GM23248 (cell line): ENCODE results near the gene GPR137B. TPM values are rescaled to one million over a fixed set of nuclear protein-coding genes. Genes with fewer than 3 reads are reported as not detected.
A peak's percentile ranks its signal among the peaks of the same experiment; 100 is the strongest.

Source experiments
- DNase-seq: peaks from one replicate; pipeline ENCODE4 v3.0.0-alpha.2; 2015
- H2AFZ ChIP-seq: fragments of 200-600 bp; sonication (generic); 2 replicates; pipeline ENCODE4 v1.6.1; 2016; ENCODE audit warnings: antibody characterized with exemption
- H3F3A ChIP-seq: fragments of 200-600 bp; sonication (generic); 2 replicates; pipeline ENCODE4 v1.6.1; 2016; ENCODE audit warnings: mild to moderate bottlenecking, antibody characterized with exemption, mixed run types; ENCODE audit not compliant: insufficient read depth
- H3K27ac ChIP-seq: fragments of 200-600 bp; sonication (generic); 2 replicates; pipeline ENCODE4 v1.5.1; 2016; ENCODE audit warnings: mild to moderate bottlenecking
- H3K27me3 ChIP-seq: fragments of 200-600 bp; sonication (generic); replicated peaks from 2 replicates; pipeline ENCODE4 v1.6.1; 2016; ENCODE audit warnings: mild to moderate bottlenecking; ENCODE audit not compliant: insufficient read depth
- H3K36me3 ChIP-seq: fragments of 200-600 bp; sonication (generic); 2 replicates; pipeline ENCODE4 v1.6.1; 2016; ENCODE audit warnings: low read depth, mild to moderate bottlenecking
- H3K4me1 ChIP-seq: fragments of 200-600 bp; sonication (generic); 2 replicates; pipeline ENCODE4 v1.6.1; 2016; ENCODE audit warnings: mild to moderate bottlenecking; ENCODE audit not compliant: insufficient read depth
- H3K4me2 ChIP-seq: fragments of 200-600 bp; sonication (generic); one replicate; pipeline ENCODE4 v1.6.1; 2016; ENCODE audit warnings: mild to moderate bottlenecking; ENCODE audit not compliant: unreplicated experiment
- H3K4me3 ChIP-seq: fragments of 200-600 bp; sonication (generic); 2 replicates; pipeline ENCODE4 v1.5.1; 2016; ENCODE audit warnings: mild to moderate bottlenecking
- H3K79me2 ChIP-seq: fragments of 200-600 bp; sonication (generic); 2 replicates; pipeline ENCODE4 v1.6.1; 2016; ENCODE audit warnings: mild to moderate bottlenecking; ENCODE audit not compliant: insufficient read depth
- H3K9ac ChIP-seq: fragments of 200-600 bp; sonication (generic); 2 replicates; pipeline ENCODE4 v1.6.1; 2016; ENCODE audit warnings: mild to moderate bottlenecking
- H3K9me2 ChIP-seq: fragments of 200-600 bp; sonication (generic); 2 replicates; pipeline ENCODE4 v1.6.1; 2016; ENCODE audit warnings: mixed run types, mild to moderate bottlenecking, moderate library complexity; ENCODE audit not compliant: insufficient read depth
- H3K9me3 ChIP-seq: fragments of 200-600 bp; sonication (generic); one replicate; pipeline ENCODE4 v1.6.1; 2017; ENCODE audit warnings: low read depth
- H4K20me1 ChIP-seq: fragments of 200-600 bp; sonication (generic); 2 replicates; pipeline ENCODE4 v1.6.0; 2016; ENCODE audit not compliant: insufficient read depth
- EZH2 ChIP-seq: fragments of 200-600 bp; sonication (generic); IDR thresholded peaks from 2 replicates; pipeline ENCODE4 v1.6.1; 2018; ENCODE audit warnings: antibody characterized with exemption, mild to moderate bottlenecking; ENCODE audit not compliant: insufficient read depth, poor library complexity, severe bottlenecking
- EZH2phosphoT487 ChIP-seq: fragments of 200-600 bp; sonication (generic); IDR thresholded peaks from 2 replicates; pipeline ENCODE4 v1.6.1; 2018; ENCODE audit warnings: antibody characterized with exemption, moderate library complexity, mild to moderate bottlenecking, low read depth; ENCODE audit not compliant: insufficient read depth
- WGBS, 2 experiments: methylation state at CpG; one replicate each; pipeline ENCODE4 v1.1.6; 2015 to 2017; ENCODE audit warnings: low lambda C conversion rate in 2 of 2, low coverage in 1 of 2; ENCODE audit errors: missing lambda C conversion rate in 2 of 2; 5-methylcytosine and 5-hydroxymethylcytosine counted together
- in situ Hi-C: fragments of 300-500 bp; cut with MboI; formaldehyde crosslinking; loops from 2 replicates; pipeline ENCODE4 v1.15.0; 2020
- polyA plus RNA-seq: library from polyadenylated mRNA; unstranded; fragments of >200 nt; fragmentation: Nextera tagmentation; extraction: Ambion mirVana; gene quantifications from 2 replicates; pipeline ENCODE4 v1.2.1, GENCODE V29; 2016
- total RNA-seq: library from RNA; depleted of rRNA; stranded (reverse); fragments of >200 nt; shearing (Covaris generic); gene quantifications from 2 replicates; pipeline ENCODE4 v1.2.3, GENCODE V29; 2014

Gene GPR137B
- total and polyA plus RNA-seq, 2 experiments from 2014 or later = 26.0 to 30.6 TPM

- in situ Hi-C loops = no loop called here
- H3K4me3 ChIP-seq = no peak overlapping the region
- DNase-seq = no peak
- no peaks in the 10 kb centered on the region for H3K27me3 ChIP-seq
- H3K9ac ChIP-seq = no peak overlapping the region
- TF ChIP-seq EZH2phosphoT487 = no peak
- TF ChIP-seq EZH2 = no peak
- H4K20me1 ChIP-seq = no peaks in the 10 kb centered on the region
- peaks cover 12% of the 10 kb centered on the region for H3K79me2 ChIP-seq
- no peaks in the 10 kb centered on the region for H3K9me3 ChIP-seq
- peaks cover 7% of the 10 kb centered on the region for H3K4me1 ChIP-seq
- H3F3A ChIP-seq = peaks cover 8% of the 10 kb centered on the region; the same call in 1 of the 2 replicates
- no peak overlapping the region for H3K27ac ChIP-seq
- H3K36me3 ChIP-seq = no peaks in the 10 kb centered on the region
- H3K4me2 ChIP-seq = no peak overlapping the region
- H2AFZ ChIP-seq = no peak overlapping the region
- H3K9me2 ChIP-seq = no peaks in the 10 kb centered on the region
Measured at GRCh38 chr1:236200925-236201324, 58.6 kb downstream of the GPR137B start.

DNA sequence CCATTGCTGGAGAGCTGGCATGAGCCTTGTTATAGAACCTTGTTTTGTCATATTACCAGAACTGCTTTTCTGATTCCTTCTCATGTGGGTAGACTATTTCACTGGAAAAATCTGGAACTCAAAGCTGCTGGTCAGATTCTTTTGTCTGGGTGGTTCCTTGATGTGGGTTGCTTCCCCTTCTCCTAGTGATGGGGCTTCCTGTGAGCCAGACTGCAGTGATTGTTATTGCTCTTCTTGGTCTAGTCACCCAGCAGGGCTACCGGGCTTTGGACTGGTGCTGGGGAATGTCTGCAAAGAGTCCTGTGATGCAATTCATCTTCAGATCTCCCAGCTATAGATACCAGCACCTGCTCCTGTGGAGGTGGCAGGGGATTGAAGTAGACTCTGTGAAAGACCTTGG is 59.4 kb downstream of the GPR137B start:
- H3K4me2 ChIP-seq = no peak overlapping the region
- no peak for TF ChIP-seq EZH2phosphoT487
- H3K4me1 ChIP-seq = peaks cover 7% of the 10 kb centered on the region
- no peak overlapping the region for H2AFZ ChIP-seq
- no peaks in the 10 kb centered on the region for H3K36me3 ChIP-seq
- in situ Hi-C loops = no loop called here
- H3K9ac ChIP-seq = no peak overlapping the region
- 100% methylated on average over 1 of the region's 1 CpG for WGBS, 2 experiments
- no peaks in the 10 kb centered on the region for H3K27me3 ChIP-seq
- H3K9me2 ChIP-seq = no peaks in the 10 kb centered on the region
- peaks cover 12% of the 10 kb centered on the region for H3K79me2 ChIP-seq
- DNase-seq = no peak
- no peaks in the 10 kb centered on the region for H3K9me3 ChIP-seq
- H3K27ac ChIP-seq = no peak overlapping the region
- no peaks in the 10 kb centered on the region for H4K20me1 ChIP-seq
- peaks cover 8% of the 10 kb centered on the region; the same call in 1 of the 2 replicates for H3F3A ChIP-seq
- no peak overlapping the region for H3K4me3 ChIP-seq

- no peak overlapping the region for H3K4me3 ChIP-seq
- in situ Hi-C loops = no loop called here
- no peaks in the 10 kb centered on the region for H4K20me1 ChIP-seq
- peaks cover 7% of the 10 kb centered on the region for H3K4me1 ChIP-seq
- H3K9ac ChIP-seq = no peak overlapping the region
- H3K27ac ChIP-seq = no peak overlapping the region
- no peak overlapping the region for H2AFZ ChIP-seq
- H3F3A ChIP-seq = peaks cover 8% of the 10 kb centered on the region; the same call in 1 of the 2 replicates
- H3K9me3 ChIP-seq = no peaks in the 10 kb centered on the region
- H3K79me2 ChIP-seq = peaks cover 6% of the 10 kb centered on the region
- H3K36me3 ChIP-seq = no peaks in the 10 kb centered on the region
- H3K27me3 ChIP-seq = no peaks in the 10 kb centered on the region
- H3K4me2 ChIP-seq = no peak overlapping the region
- H3K9me2 ChIP-seq = no peaks in the 10 kb centered on the region
- peak; percentile 64 for DNase-seq
- TF ChIP-seq EZH2phosphoT487 (no peak), EZH2 (no peak)
- 79 to 93% methylated on average over 1 of the region's 1 CpG for WGBS, 2 experiments
Measured at GRCh38 chr1:236204039-236204438, 61.7 kb downstream of the GPR137B start.

- no peak overlapping the region for H3K27ac ChIP-seq
- in situ Hi-C loops = no loop called here
- peaks cover 8% of the 10 kb centered on the region; the same call in 1 of the 2 replicates for H3F3A ChIP-seq
- H3K36me3 ChIP-seq = no peaks in the 10 kb centered on the region
- H3K4me2 ChIP-seq = no peak overlapping the region
- peaks cover 6% of the 10 kb centered on the region for H3K79me2 ChIP-seq
- no peak for TF ChIP-seq EZH2
- TF ChIP-seq EZH2phosphoT487 = no peak
- no peaks in the 10 kb centered on the region for H3K9me3 ChIP-seq
- no peak overlapping the region for H2AFZ ChIP-seq
- no peaks in the 10 kb centered on the region for H4K20me1 ChIP-seq
- H3K9me2 ChIP-seq = no peaks in the 10 kb centered on the region
- H3K4me3 ChIP-seq = no peak overlapping the region
- peak; percentile 19 for DNase-seq
- 92 to 95% methylated on average over 3 of the region's 3 CpGs for WGBS, 2 experiments
- H3K27me3 ChIP-seq = no peaks in the 10 kb centered on the region
- peaks cover 7% of the 10 kb centered on the region for H3K4me1 ChIP-seq
- no peak overlapping the region for H3K9ac ChIP-seq
Measured at GRCh38 chr1:236204656-236205055, 62.3 kb downstream of the GPR137B start.

DNA sequence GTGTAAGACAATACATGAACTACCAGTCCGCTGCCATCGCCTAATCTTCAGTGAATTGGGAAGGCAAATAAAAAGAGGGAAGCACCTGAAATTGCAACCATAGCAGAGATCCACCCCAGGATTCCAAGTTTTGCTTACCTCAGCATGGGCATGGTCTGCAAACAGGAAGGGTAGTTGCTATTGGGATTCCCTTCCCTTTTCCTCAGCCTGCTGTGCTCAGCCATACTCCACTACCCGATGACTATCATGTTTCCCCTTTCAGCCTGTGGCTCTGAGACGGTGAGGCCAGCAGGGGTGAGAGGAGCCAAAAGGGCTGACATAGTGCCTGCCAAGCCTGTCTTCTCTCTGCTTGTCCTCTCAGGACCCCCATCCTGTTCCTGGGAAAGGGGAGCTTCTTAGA is 64.2 kb downstream of the GPR137B start:
- Histone ChIP-seq H3F3A (peaks cover 8% of the 10 kb centered on the region; the same call in 1 of the 2 replicates), H3K4me1 (peaks cover 7% of the 10 kb centered on the region), H3K4me3 (no peak overlapping the region), H4K20me1 (no peaks in the 10 kb centered on the region), H2AFZ (no peak overlapping the region), H3K79me2 (no peaks in the 10 kb centered on the region), H3K9me3 (no peaks in the 10 kb centered on the region), H3K9ac (no peak overlapping the region), H3K4me2 (no peak overlapping the region), H3K36me3 (no peaks in the 10 kb centered on the region), H3K27ac (no peak overlapping the region), H3K27me3 (no peaks in the 10 kb centered on the region), H3K9me2 (no peaks in the 10 kb centered on the region)
- TF ChIP-seq EZH2 (no peak), EZH2phosphoT487 (no peak)
- DNase-seq = no peak
- in situ Hi-C loops = no loop called here
- WGBS, 2 experiments = 75 to 76% methylated on average over 4 of the region's 4 CpGs
